Measurements from ENCODE around the gene HOXA3.

DNA sequence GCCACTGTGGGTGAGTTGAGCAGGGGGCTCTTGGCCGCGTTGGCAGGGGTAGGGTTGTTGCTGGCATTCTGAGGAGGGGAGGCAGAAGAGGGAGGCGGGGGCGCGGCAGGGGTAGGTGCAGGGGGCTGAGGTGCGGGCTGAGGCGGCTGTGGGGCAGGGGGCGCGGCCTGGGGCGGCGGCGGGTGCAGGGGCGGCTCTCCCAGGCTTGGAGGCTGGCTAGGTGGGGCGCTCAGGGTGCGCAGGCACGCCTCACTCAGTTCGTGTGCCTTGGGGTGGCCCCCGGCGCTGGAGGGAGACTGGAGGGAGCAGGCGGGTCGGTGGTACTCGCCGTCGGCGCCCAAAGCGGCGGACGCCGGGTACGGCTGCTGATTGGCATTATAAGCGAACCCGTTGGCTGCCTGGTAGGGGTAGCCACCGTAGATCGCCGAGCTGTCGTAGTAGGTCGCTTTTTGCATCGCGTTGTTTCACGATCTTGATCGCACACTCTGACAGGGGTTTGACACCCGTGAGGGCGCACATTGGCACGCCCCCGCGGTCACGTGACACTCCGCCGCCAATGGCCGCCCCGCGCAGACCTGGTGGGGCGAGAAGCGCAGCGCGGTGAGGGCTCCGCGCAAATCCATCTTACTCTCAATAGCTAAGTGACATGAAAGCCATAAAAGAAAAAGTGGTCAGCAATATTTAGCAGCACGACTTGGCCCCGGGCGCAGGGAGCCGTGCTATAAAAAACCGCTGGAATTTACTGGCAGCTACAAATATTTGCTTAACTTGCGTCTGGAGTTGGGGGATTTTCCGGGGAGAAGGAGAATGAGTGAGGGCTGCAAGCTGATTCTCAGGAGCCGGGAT, 42.0 kb downstream of the HOXA3 start:
- no peak for TF ChIP-seq POLR2A (IDR thresholded peaks at IDR 0.05)
- TF ChIP-seq, protein P1, sequence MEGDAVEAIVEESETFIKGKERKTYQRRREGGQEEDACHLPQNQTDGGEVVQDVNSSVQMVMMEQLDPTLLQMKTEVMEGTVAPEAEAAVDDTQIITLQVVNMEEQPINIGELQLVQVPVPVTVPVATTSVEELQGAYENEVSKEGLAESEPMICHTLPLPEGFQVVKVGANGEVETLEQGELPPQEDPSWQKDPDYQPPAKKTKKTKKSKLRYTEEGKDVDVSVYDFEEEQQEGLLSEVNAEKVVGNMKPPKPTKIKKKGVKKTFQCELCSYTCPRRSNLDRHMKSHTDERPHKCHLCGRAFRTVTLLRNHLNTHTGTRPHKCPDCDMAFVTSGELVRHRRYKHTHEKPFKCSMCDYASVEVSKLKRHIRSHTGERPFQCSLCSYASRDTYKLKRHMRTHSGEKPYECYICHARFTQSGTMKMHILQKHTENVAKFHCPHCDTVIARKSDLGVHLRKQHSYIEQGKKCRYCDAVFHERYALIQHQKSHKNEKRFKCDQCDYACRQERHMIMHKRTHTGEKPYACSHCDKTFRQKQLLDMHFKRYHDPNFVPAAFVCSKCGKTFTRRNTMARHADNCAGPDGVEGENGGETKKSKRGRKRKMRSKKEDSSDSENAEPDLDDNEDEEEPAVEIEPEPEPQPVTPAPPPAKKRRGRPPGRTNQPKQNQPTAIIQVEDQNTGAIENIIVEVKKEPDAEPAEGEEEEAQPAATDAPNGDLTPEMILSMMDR (IDR thresholded peaks at IDR 0.05), result no peak
